ENCODE data around the gene ANG. TPM values are rescaled to one million over a fixed set of nuclear protein-coding genes. Genes with fewer than 3 reads are reported as not detected.

The ANG gene
- total and polyA plus RNA-seq, 9 of the 15 experiments (the other 6 are each of a cell fraction or from before 2014, with no cell fraction given), result 0.21 to 0.73 (median 0.34) TPM; not detected in 4

- TF ChIP-seq NR2C2 (CRISPR knock-in tag; IDR thresholded peaks at IDR 0.05) (no peak), NR2C2 (tag; IDR thresholded peaks at IDR 0.05) (0 out of 2 replicates have a peak, but pooled peaks have one; percentile 0)
These were observed 5.3 kb upstream of the ANG start (continued) for GRCh38 chr14:20683125-20683890.

DNA sequence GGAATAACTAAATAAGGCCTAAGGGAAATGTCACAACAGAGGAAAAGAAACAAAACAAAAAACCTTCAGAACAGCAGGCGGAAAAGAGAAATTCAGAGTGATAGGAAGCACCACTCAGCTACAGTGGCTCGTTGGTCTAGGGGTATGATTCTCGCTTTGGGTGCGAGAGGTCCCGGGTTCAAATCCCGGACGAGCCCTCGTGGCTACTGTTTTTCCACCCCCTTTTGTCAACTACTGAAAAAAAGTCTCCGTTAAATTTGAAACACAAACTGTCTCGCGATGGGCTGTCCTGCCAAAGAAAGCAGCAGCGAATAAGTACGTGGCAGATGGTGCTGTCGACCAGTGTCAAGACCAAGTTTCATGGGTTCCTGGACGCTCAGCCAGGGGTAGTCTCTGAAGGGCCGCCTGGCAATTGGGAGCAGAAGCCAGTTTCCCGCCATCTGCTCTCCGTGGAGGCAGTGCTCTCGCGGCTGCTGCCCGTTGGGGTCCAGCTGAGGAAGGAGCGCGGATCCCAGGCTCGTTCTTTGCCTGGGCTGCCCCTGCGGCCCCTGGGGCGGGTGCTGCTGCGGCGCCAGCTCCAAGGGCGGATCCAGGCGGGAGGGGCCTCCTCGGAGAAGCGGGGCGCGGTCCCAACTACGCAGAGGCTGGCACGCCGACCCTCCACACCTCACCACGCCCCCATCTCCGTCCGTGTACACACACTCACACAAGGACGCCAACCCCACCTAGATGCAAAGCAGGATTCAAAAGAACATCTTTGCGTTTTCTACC lies 4.5 kb upstream of the ANG start, which contains the start of gene RNASE4:
Gene RNASE4 (plus strand): TSS at position 670 of the 771 bp plus-strand sequence. CDS start 14,812 bp downstream, outside the sequence.
- POLR2A ChIA-PET, result interaction anchor here (0.6 to 0.9 kb wide), 3 partner anchors 63 to 316 kb away, joined by 3 read pairs; no protein-coding TSS in a partner anchor
- Histone ChIP-seq H3K9me3 (replicated peaks; ENCODE audit: control insufficient read depth, insufficient read depth, low read depth, low read length) (no peaks in the 10 kb centered on the region), H3K27ac (ENCODE audit: extremely low read depth, low read depth, low read length) (peak within 1 kb of the TSS; percentile 65; the same call in 2 of the 3 replicates), H3K4me3 (peak within 1 kb of the TSS; percentile 75), H2AFZ (ENCODE audit: low read depth, low read length) (peak within 1 kb of the TSS; percentile 91), H4K20me1 (replicated peaks; ENCODE audit: control insufficient read depth, insufficient read depth, low read length) (peaks cover 9% of the 10 kb centered on the region; the same call in 1 of the 2 replicates), H3K4me1 (replicated peaks in 1 of 2; ENCODE audit: control insufficient read depth in 2 of 2, insufficient read depth in 2 of 2, low read length in 2 of 2) (peaks cover 10 to 13% of the 10 kb centered on the region in 2 experiments; a peak in 3 of 5 replicates), H3K4me2 (ENCODE audit: insufficient read depth, low read length) (peak within 1 kb of the TSS; percentile 94), H3K9me1 (ENCODE audit: control insufficient read depth, insufficient read depth, low read length) (no peaks in the 10 kb centered on the region), H3K27me3 (ENCODE audit: control insufficient read depth in 2 of 2, insufficient read depth in 2 of 2, low read length in 2 of 2) (no peaks in the 10 kb centered on the region), H3K36me3 (ENCODE audit: control insufficient read depth, insufficient read depth, low read length) (no peaks in the 10 kb centered on the region), H3K79me2 (ENCODE audit: control insufficient read depth, insufficient read depth, low read length) (no peaks in the 10 kb centered on the region), H3K9ac (ENCODE audit: insufficient read depth in 1 of 2, low read depth in 2 of 2, low read length in 2 of 2) (peak within 1 kb of the TSS; percentile 74 to 90)
- peak; percentile 61 to 81 (median 70) for DNase-seq (ENCODE audit: extremely low read depth in 1 of 4, low spot score in 3 of 4)
- no TSS peak for BruUV-seq (replicated peaks)
- 2% methylated on average over 33 of the region's 42 CpGs for WGBS (ENCODE audit: insufficient coverage, low coverage, missing lambda C conversion rate)
- FAIRE-seq, result peak; percentile 73
- intact Hi-C loops (cut with micrococcal nuclease), result loop anchor here (1.0 to 5.0 kb wide), 3 partner anchors 51 to 342 kb away; partner anchors contain the start of gene PARP2
- in situ Hi-C loops (cut with MboI), result loop anchor here (5.0 kb wide), 1 partner anchor 52 kb away; no protein-coding TSS in a partner anchor
- ATAC-seq, result peak; percentile 52
- CTCF ChIA-PET (ENCODE audit: low intra/inter-chr PET ratio), result interaction anchor here (0.7 kb wide), 1 partner anchor 412 kb away, joined by 3 read pairs; no protein-coding TSS in a partner anchor
- TF ChIP-seq MTA1 (IDR thresholded peaks at IDR 0.05; ENCODE audit: borderline replicate concordance), result no peak
- TF ChIP-seq E2F4 (CRISPR knock-in tag; IDR thresholded peaks at IDR 0.05; ENCODE audit: low read depth), result peak; percentile 11; the same call in 1 of the 2 replicates
- TF ChIP-seq FOXP4 (CRISPR knock-in tag; IDR thresholded peaks at IDR 0.05; ENCODE audit: borderline replicate concordance), result 0 out of 2 replicates have a peak, but pooled peaks have one; percentile 24
- TF ChIP-seq, protein P1, sequence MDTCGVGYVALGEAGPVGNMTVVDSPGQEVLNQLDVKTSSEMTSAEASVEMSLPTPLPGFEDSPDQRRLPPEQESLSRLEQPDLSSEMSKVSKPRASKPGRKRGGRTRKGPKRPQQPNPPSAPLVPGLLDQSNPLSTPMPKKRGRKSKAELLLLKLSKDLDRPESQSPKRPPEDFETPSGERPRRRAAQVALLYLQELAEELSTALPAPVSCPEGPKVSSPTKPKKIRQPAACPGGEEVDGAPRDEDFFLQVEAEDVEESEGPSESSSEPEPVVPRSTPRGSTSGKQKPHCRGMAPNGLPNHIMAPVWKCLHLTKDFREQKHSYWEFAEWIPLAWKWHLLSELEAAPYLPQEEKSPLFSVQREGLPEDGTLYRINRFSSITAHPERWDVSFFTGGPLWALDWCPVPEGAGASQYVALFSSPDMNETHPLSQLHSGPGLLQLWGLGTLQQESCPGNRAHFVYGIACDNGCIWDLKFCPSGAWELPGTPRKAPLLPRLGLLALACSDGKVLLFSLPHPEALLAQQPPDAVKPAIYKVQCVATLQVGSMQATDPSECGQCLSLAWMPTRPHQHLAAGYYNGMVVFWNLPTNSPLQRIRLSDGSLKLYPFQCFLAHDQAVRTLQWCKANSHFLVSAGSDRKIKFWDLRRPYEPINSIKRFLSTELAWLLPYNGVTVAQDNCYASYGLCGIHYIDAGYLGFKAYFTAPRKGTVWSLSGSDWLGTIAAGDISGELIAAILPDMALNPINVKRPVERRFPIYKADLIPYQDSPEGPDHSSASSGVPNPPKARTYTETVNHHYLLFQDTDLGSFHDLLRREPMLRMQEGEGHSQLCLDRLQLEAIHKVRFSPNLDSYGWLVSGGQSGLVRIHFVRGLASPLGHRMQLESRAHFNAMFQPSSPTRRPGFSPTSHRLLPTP (IDR thresholded peaks at IDR 0.05; ENCODE audit: borderline replicate concordance, extremely low read depth, insufficient read length), result peak; percentile 83
- no peak for TF ChIP-seq ZNF586 (CRISPR knock-in tag; conservative IDR thresholded peaks at IDR 0.05)
- TF ChIP-seq RBBP5 (IDR thresholded peaks at IDR 0.05; ENCODE audit: borderline replicate concordance, insufficient read depth, low read length, poor library complexity, severe bottlenecking), result peak; percentile 76
